ENCODE data around the gene HIC1. TPM values are rescaled to one million over a fixed set of nuclear protein-coding genes. Genes with fewer than 3 reads are reported as not detected.
A peak's percentile ranks its signal among the peaks of the same experiment; 100 is the strongest.

The HIC1 gene
- total RNA-seq, 1 donor from 2014 or later: 97.9 TPM

DNA sequence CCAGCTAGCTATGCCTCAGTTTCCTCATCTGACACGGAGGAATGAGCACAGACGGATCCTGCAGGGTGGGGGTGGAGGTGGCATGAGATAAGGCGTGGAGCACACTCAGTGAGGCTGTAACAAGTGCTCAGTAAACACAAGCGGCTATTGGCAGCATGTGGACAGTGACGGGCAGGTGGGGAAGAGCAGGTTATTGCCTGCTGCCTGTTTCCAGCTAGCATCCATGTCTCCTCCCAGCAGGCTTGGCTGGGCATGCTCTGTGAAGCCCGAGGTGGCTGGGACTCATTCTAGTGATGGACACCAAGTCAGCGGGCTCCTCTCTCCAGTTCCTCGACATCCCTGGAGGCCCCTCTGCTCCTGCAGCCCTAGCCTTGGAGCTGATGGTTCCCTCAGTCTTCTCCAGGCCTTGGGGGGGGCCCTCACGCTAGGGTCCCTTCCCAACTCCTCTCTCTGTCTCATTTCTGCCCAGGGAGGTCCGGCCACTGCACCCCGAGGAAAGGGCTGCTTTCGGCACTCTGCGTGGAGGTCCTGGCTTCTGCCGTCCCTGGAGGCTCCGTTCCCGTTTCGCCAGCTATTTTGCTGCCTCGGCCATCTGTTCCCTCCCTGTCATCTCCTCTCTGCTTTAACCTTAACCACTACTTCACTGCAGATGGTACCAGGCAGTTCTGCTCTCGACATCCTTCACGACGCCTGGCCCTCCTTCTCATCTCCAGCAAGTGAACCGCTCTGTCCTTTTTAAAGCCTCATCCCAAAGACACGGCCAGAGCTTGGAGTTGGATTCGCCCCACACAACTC lies 36.0 kb upstream of the HIC1 start:
- TF ChIP-seq, protein P1, sequence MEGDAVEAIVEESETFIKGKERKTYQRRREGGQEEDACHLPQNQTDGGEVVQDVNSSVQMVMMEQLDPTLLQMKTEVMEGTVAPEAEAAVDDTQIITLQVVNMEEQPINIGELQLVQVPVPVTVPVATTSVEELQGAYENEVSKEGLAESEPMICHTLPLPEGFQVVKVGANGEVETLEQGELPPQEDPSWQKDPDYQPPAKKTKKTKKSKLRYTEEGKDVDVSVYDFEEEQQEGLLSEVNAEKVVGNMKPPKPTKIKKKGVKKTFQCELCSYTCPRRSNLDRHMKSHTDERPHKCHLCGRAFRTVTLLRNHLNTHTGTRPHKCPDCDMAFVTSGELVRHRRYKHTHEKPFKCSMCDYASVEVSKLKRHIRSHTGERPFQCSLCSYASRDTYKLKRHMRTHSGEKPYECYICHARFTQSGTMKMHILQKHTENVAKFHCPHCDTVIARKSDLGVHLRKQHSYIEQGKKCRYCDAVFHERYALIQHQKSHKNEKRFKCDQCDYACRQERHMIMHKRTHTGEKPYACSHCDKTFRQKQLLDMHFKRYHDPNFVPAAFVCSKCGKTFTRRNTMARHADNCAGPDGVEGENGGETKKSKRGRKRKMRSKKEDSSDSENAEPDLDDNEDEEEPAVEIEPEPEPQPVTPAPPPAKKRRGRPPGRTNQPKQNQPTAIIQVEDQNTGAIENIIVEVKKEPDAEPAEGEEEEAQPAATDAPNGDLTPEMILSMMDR (IDR thresholded peaks at IDR 0.05; ENCODE audit: unreplicated experiment): no peak
- Mint-ChIP-seq H3K4me3 (no peak overlapping the region), H3K4me1 (no peaks in the 10 kb centered on the region), H3K36me3 (no peaks in the 10 kb centered on the region), H3K9me3 (no peaks in the 10 kb centered on the region), H3K27ac (no peak overlapping the region), H3K27me3 (ENCODE audit: low read depth) (peaks cover 77% of the 10 kb centered on the region)
- DNase-seq (ENCODE audit: low spot score in 2 of 2, unreplicated experiment in 2 of 2): no peak

DNA sequence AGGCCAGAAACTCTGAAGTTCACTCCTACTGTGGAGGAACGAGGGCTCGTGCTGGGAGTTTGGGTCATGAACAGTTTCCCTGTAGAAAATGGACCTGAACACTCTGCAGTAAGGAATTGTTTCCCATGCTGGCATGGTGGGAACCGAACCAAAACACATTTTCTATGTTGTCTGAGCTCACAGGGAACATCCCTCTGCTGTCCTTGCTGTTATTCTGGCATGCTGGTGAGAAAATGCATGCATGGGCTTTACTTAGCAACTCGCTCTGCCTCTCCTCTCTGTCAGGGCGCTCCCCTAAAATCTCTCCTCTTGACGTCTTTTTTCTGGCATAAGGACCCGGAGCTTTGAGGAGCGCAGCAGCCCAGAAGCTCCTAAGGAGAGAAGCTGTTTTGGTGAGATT lies 35.2 kb upstream of the HIC1 start:
- no peak for DNase-seq (ENCODE audit: low spot score in 2 of 2, unreplicated experiment in 2 of 2)
- H3K27me3 Mint-ChIP-seq (ENCODE audit: low read depth): peaks cover 77% of the 10 kb centered on the region
- H3K4me1 Mint-ChIP-seq: peaks cover 2% of the 10 kb centered on the region
- H3K4me3 Mint-ChIP-seq: no peak overlapping the region
- no peaks in the 10 kb centered on the region for H3K36me3 Mint-ChIP-seq
- no peak overlapping the region for H3K27ac Mint-ChIP-seq
- no peaks in the 10 kb centered on the region for H3K9me3 Mint-ChIP-seq
- TF ChIP-seq, protein P1 (IDR thresholded peaks at IDR 0.05; ENCODE audit: unreplicated experiment): no peak

DNA sequence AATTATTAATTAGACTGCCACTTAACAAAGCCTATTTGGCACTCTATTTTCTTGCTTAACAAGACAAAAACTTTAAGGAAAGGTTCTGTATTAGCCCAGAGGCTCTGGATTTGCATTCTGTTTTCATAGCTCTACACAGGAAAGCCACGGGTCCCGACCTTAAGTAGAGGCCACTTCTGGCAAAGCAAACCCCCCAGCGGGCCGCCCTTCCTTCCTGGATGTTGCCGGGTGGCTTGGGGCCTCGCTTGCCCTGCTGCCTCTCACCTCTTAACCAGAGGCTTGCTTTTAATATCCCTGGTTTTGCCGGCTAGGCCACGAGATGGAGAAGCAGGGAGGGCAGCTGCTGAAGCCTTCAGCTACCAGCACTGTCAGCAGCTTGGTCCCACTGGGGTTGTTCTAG lies 34.2 kb upstream of the HIC1 start:
- no peak for DNase-seq (ENCODE audit: low spot score in 2 of 2, unreplicated experiment in 2 of 2)
- TF ChIP-seq, protein P1 (IDR thresholded peaks at IDR 0.05; ENCODE audit: unreplicated experiment): no peak
- Mint-ChIP-seq H3K36me3 (no peaks in the 10 kb centered on the region), H3K27ac (no peak overlapping the region), H3K4me1 (peaks cover 4% of the 10 kb centered on the region), H3K4me3 (no peak overlapping the region), H3K9me3 (no peaks in the 10 kb centered on the region), H3K27me3 (ENCODE audit: low read depth) (peaks cover 74% of the 10 kb centered on the region)

DNA sequence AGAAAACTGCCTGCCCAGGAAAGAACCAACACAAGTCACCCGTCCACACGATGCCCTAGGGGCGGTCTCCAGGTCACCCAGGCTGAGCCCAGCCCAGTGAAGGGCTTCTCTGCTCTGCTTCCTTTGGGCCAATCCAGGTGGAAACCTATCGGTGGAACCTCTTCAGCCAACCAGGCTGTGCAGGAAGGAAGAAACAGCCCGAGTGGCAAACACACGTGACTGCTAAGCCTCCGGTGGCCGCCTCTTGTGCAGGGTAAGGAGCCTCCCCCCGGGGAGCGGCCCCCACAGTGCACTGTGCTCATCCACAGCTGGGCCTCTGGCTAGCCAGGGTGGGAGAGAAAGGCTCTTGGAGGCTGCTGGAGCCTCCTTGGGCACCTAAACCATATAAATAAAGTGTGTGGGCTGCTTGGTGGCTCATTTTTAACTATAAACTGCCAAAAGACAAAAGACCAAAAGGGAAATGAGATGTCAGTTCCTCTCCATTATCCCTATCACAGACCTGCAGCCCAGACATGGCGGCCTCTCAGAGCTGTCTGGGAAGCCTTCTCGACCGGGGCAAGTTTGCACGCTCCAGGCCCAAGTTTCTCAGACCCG lies 32.2 kb upstream of the HIC1 start:
- Mint-ChIP-seq H3K4me3 (no peak overlapping the region), H3K27ac (no peak overlapping the region), H3K36me3 (no peaks in the 10 kb centered on the region), H3K27me3 (ENCODE audit: low read depth) (peaks cover 84% of the 10 kb centered on the region), H3K4me1 (peaks cover 12% of the 10 kb centered on the region), H3K9me3 (no peaks in the 10 kb centered on the region)
- DNase-seq (ENCODE audit: low spot score in 2 of 2, unreplicated experiment in 2 of 2): no peak
- TF ChIP-seq, protein P1 (IDR thresholded peaks at IDR 0.05; ENCODE audit: unreplicated experiment): no peak

DNA sequence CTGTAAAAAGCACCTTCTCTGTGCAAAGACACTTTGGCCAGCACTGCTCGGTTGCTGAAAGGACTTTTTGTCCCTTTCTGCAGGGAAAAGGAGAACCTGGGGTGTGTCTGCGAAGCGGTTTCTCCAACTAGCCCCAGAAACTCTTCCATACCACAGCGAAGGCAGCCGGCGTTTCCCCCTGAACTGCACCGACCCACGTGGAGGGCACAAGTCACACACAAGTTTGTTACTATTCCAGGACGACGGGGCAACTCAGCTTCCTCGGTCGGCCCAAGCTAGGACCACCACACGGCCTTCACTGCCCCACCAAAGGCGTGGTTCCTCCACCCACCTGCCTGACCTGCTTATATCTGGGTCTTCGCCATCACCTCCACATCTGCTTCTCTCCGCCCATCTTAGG lies 31.6 kb upstream of the HIC1 start:
- DNase-seq (ENCODE audit: low spot score in 2 of 2, unreplicated experiment in 2 of 2): no peak
- TF ChIP-seq, protein P1 (IDR thresholded peaks at IDR 0.05; ENCODE audit: unreplicated experiment): no peak
- no peaks in the 10 kb centered on the region for H3K36me3 Mint-ChIP-seq
- H3K4me3 Mint-ChIP-seq: peak overlapping the region; percentile 31
- peaks cover 84% of the 10 kb centered on the region for H3K27me3 Mint-ChIP-seq (ENCODE audit: low read depth)
- peaks cover 17% of the 10 kb centered on the region for H3K4me1 Mint-ChIP-seq
- H3K9me3 Mint-ChIP-seq: no peaks in the 10 kb centered on the region
- H3K27ac Mint-ChIP-seq: no peak overlapping the region
